ENCODE results near the gene NQO2. TPM values are rescaled to one million over a fixed set of nuclear protein-coding genes. Genes with fewer than 3 reads are reported as not detected.

The NQO2 gene
- total and polyA plus RNA-seq, 2 of the 13 experiments (the other 11 are each of a cell fraction or from before 2014, with no cell fraction given): 32.2 to 56.5 TPM

DNA sequence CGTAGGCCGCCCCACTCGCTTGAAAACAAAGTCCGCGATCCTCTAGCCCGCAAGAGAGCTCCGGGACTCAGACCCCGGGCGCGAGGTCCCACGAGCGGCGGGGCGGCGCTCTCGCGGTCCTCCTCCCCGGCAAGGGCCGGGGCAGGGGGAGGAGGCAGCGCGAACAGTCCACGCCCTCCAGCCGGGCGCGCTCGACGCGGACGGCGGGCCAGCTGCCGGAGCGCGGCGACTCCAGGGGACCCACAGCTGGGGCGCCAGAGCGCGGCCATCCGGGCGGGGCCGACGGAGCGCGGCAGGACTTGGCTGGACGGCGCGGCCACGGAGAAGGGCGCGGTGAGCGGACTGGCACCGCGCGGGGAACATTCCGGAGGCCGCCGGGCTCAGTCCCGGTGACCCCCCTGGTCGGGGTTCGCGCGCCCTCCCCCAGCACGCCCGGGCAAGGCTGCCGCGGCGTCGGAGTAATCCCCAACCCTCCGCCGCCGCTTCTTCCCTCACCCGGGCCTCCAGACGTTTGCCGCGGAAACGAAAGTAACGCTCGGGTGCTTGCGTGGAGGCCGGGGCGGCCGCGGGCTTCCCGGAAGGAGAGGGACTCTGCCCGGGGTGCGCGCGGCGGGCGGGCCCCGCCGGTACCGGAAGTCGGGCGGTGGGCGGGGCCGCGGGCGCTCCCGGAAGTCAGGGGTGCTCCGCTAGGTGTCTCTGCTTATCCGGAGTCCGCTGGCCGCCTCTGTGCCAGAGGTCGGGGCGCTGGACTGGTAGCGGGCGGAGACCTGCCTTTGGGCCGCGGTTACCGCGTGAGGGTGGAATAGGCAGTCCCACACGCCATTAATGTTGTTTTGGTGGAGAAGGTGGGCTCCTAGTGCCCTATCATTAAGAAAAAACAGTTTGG is 68.9 kb downstream of the NQO2 start, which contains the start of gene RIPK1 (continued):
- TF ChIP-seq ZSCAN29 (CRISPR knock-in tag; conservative IDR thresholded peaks at IDR 0.05) (peak; percentile 95), RARG (CRISPR knock-in tag; IDR thresholded peaks at IDR 0.05; ENCODE audit: low read depth) (no peak), ZNF235 (CRISPR knock-in tag; IDR thresholded peaks at IDR 0.05; ENCODE audit: borderline replicate concordance) (no peak), HNRNPH1 (optimal IDR thresholded peaks at IDR 0.05; ENCODE audit: low read depth, low read length) (no peak), ZFP90 (CRISPR knock-in tag; IDR thresholded peaks at IDR 0.05; ENCODE audit: borderline replicate concordance) (peak; percentile 79; the same call in 1 of the 2 replicates), ZNF33A (CRISPR knock-in tag; IDR thresholded peaks at IDR 0.05; ENCODE audit: borderline replicate concordance) (0 out of 2 replicates have a peak, but pooled peaks have one; percentile 38), ZNF720 (CRISPR knock-in tag; IDR thresholded peaks at IDR 0.05) (no peak), BRD4 (CRISPR knock-in tag; IDR thresholded peaks at IDR 0.05) (peak; percentile 63), FOSL1 (CRISPR knock-in tag; IDR thresholded peaks at IDR 0.05; ENCODE audit: borderline replicate concordance) (no peak), MYC (CRISPR knock-in tag; IDR thresholded peaks at IDR 0.05; ENCODE audit: borderline replicate concordance) (peak; percentile 80; the same call in 1 of the 2 replicates), ZNF557 (CRISPR knock-in tag; IDR thresholded peaks at IDR 0.05) (no peak), ZC3H4 (CRISPR knock-in tag; IDR thresholded peaks at IDR 0.05; ENCODE audit: borderline replicate concordance) (no peak), PPARG (CRISPR knock-in tag; conservative IDR thresholded peaks at IDR 0.05) (peak; percentile 99), ZNF777 (CRISPR knock-in tag; IDR thresholded peaks at IDR 0.05) (peak; percentile 99), NFKBIZ (CRISPR knock-in tag; IDR thresholded peaks at IDR 0.05) (no peak), NCOA5 (CRISPR knock-in tag; IDR thresholded peaks at IDR 0.05) (no peak), MAFG (CRISPR knock-in tag; IDR thresholded peaks at IDR 0.05) (no peak), HMG20B (CRISPR knock-in tag; conservative IDR thresholded peaks at IDR 0.05) (0 out of 2 replicates have a peak, but pooled peaks have one; percentile 3), FIP1L1 (IDR thresholded peaks at IDR 0.05; ENCODE audit: borderline replicate concordance, insufficient read depth, low read depth, low read length) (peak; percentile 94; the same call in 1 of the 2 replicates), HMG20A (CRISPR knock-in tag; IDR thresholded peaks at IDR 0.05; ENCODE audit: borderline replicate concordance) (no peak), ZNF207 (IDR thresholded peaks at IDR 0.05; ENCODE audit: borderline replicate concordance) (no peak), IKZF1 (IDR thresholded peaks at IDR 0.05) (no peak), ZNF652 (CRISPR knock-in tag; IDR thresholded peaks at IDR 0.05; ENCODE audit: borderline replicate concordance, low read depth) (no peak)
- TF ChIP-seq, protein P1, sequence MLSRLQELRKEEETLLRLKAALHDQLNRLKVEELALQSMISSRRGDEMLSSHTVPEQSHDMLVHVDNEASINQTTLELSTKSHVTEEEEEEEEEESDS (CRISPR knock-in tag; IDR thresholded peaks at IDR 0.05; ENCODE audit: borderline replicate concordance): no peak
- TF ChIP-seq, protein P2, sequence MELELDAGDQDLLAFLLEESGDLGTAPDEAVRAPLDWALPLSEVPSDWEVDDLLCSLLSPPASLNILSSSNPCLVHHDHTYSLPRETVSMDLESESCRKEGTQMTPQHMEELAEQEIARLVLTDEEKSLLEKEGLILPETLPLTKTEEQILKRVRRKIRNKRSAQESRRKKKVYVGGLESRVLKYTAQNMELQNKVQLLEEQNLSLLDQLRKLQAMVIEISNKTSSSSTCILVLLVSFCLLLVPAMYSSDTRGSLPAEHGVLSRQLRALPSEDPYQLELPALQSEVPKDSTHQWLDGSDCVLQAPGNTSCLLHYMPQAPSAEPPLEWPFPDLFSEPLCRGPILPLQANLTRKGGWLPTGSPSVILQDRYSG (CRISPR knock-in tag; IDR thresholded peaks at IDR 0.05): peak; percentile 73; the same call in 1 of the 2 replicates
- TF ChIP-seq, protein P3, sequence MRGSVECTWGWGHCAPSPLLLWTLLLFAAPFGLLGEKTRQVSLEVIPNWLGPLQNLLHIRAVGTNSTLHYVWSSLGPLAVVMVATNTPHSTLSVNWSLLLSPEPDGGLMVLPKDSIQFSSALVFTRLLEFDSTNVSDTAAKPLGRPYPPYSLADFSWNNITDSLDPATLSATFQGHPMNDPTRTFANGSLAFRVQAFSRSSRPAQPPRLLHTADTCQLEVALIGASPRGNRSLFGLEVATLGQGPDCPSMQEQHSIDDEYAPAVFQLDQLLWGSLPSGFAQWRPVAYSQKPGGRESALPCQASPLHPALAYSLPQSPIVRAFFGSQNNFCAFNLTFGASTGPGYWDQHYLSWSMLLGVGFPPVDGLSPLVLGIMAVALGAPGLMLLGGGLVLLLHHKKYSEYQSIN (CRISPR knock-in tag; IDR thresholded peaks at IDR 0.05; ENCODE audit: borderline replicate concordance): no peak
